Cerebellar cortex (tissue), 1 donor: ENCODE results near the gene G2E3.
A peak's percentile ranks its signal among the peaks of the same experiment; 100 is the strongest.
"Not testable (repeated sequence)": the region's sequence is repeated elsewhere in the genome, so short reads cannot be mapped to it uniquely, and the experiment has no call there.

Experiments used
- DNase-seq: peaks from one replicate; pipeline ENCODE4 v3.0.0-alpha.2; 2015; ENCODE audit warnings: low spot score

Gene G2E3

GRCh38 chr14:30559638-30560091 is 707 bp downstream of the G2E3 start:
- DNase-seq, result peak; percentile 28

GRCh38 chr14:30560581-30560980 is 1.6 kb downstream of the G2E3 start:
- no peak for DNase-seq

DNA sequence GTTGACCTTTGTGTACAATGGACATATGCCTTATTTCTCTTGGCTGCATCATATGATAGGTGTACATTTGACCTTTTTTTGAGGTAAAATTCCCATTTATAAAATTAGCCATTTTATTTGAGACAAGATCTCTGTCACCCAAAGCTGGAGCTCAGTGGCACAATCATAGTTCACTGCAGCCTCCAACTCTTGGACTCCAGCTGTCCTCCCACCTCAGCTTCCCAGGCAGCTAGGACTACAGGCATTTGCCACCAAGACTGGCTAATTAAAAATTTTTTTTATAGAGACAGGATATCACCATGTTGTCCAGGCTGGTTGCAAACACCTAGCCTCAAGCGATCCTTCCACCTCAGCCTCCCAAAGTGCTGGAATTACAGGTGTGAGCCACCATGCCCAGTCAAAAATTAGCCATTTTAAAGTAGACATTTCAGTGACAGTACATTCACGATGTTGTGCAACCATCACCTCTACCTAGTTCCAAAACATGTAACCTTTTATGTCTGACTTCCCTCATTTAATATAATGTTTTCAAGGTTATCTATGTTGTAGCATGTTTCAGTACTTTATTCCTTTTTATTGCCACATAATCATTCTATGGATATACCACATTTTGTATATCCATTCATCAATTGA is 5.4 kb downstream of the G2E3 start:
- no peak for DNase-seq

GRCh38 chr14:30564868-30565248 is 5.9 kb downstream of the G2E3 start:
- no peak for DNase-seq

GRCh38 chr14:30569216-30569902 is 10.4 kb downstream of the G2E3 start:
- no peak for DNase-seq

DNA sequence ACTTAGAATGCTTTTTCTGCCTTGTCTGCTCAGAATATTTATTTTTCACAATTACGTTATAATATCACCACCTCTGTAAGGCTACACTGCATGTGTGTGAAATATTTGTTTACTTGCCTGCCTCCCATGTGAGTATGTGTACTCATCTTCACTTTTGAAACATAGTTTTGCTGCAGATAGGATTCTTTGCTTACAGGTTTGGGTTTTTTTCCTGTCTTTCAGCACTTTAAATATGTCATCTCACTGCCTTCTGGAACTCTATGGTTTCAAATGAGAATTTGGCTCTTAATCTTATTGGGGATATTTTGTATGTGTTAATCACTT is 10.9 kb downstream of the G2E3 start:
- no peak for DNase-seq

- DNase-seq, result no peak
Measured at GRCh38 chr14:30572237-30572636, 13.3 kb downstream of the G2E3 start.

DNA sequence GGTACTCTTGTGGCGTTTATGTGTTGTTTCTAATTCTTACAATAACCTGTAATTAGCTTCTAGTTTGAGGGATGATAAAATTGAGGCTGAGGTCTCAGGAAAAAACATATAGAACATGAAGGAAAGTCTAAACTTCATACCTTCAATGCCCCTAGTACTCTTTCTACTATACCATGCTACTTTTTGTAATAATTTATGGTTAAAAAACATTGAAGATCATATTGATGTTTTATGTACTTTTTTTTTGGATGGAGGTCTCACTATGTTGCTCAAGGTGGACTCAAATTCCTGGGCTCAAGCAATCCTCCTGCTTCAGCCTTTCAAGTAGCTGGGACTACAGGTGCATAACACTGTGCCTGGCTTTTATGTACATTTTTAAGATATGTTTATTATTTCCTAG is 13.8 kb downstream of the G2E3 start:
- DNase-seq, result no peak

DNA sequence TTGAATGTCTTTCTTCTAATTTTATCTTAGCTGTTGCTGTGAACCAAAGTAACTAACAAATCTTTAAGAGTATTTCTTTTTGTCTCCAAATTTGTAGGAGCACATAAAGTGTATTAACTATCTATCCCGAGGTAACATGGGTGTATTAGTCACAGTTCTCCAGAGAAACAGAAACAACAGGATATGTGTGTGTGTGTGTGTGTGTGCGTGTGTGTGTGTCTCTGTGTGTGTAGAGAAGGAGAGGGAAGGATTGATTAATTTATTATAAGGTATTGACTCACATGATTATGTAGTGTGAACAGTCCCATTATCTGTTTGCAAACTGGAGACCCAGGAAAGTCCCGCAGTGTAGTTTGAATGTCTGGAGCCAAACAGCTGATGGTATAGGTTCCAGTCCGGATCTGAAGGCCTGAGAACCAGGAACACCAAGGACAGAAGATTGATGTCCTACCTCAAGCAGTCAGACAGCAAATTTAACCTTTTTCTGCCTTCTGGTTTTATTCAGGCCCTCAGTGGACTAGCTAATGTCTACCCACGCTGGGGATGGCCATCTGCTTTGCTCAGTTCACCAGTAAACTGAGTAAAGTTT is 14.4 kb downstream of the G2E3 start:
- DNase-seq, result no peak

GRCh38 chr14:30573966-30574365 is 15.0 kb downstream of the G2E3 start:
- DNase-seq, result no peak

GRCh38 chr14:30574777-30575176 is 15.8 kb downstream of the G2E3 start:
- not testable (repeated sequence) for DNase-seq

DNA sequence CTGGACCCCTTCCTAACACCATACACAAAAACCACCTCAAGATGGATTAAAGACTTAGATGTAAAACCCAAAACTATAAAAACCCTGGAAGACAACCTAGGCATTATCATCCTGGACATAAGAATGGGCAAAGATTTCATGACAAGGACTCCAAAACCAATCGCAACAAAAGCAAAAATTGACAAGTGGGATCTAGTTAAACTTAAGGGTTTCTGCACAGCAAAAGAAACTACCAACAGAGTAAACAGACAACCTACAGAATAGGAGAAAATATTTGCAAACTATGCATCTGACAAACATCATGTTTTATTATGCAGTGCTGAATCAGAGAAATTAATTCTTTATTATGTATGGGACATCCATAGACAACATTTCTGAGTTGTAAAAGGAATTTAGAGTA is 17.4 kb downstream of the G2E3 start:
- not testable (repeated sequence) for DNase-seq

GRCh38 chr14:30580616-30581282 is 21.8 kb downstream of the G2E3 start:
- DNase-seq, result peak; percentile 31

- no peak for DNase-seq
Measured at GRCh38 chr14:30581283-30581625, 22.3 kb downstream of the G2E3 start.

- no peak for DNase-seq
Measured at GRCh38 chr14:30582376-30582775, 23.4 kb downstream of the G2E3 start.

DNA sequence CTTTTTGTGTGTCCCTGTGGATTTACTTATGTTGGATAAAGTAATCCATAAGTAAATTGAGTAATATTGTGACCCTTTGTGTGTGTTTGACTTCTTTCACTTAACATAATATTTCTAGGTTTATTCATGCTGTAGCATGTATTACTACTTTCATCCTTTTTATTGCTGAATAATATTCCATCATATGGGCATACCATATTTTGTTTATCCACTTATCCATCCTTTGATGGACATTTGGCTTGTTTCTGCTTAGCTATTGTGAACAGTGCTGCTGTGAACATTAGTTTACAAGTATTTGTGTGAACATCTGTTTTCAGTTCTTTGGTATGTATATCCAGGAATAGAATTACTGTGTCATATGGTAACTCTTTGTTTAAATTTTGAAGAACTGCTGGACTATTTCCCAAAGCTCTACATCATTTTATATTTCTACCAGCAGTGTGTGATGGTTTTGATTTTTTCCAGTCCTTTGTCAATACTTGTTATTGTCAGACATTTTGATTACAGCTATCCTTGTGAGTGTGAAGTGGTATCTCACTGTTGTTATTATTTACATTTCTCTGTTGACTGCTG is 25.2 kb downstream of the G2E3 start:
- no peak for DNase-seq

DNA sequence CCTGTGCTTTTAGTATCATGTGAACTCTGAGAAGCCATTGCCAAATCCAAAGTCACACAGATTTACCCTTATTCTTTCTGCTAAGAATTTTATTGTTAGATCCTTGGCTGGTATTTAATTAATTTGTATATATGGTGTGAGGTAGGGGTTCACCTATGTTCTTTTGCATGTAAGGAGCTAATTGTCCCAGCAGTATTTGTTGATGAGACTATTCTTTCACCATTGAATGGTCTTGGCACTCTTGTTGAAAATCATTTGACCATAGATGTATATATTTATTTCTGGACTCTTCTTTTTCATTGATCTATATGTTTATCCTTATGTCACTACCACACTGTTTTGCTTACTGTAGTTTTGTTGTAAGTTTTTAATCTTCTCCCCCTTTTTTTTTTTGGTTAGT is 26.2 kb downstream of the G2E3 start:
- no peak for DNase-seq

- DNase-seq, result no peak
Measured at GRCh38 chr14:30587141-30587540, 28.2 kb downstream of the G2E3 start.

- DNase-seq, result no peak
Measured at GRCh38 chr14:30588873-30589272, 29.9 kb downstream of the G2E3 start.

DNA sequence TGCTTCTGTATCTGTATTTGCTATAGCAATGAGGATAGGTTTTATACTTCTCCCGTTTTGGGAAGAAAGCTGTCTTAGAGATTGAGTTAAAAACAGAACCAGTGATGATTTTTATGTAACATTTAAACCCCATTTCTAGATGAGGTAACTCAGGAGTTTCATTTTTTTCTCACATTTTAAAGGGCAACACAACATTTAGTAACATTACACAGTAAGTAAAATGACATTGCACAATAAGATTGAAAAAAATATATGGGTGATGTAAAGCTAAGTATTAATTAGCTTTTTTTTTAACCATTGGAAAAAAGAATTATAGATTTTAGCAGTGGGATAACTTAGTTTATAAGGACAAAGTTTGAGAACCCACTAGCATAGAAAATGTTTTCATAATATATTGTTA is 38.0 kb downstream of the G2E3 start:
- no peak for DNase-seq

GRCh38 chr14:30597504-30597903 is 38.5 kb downstream of the G2E3 start:
- DNase-seq, result no peak

GRCh38 chr14:30600922-30601918 is 42.3 kb downstream of the G2E3 start:
- DNase-seq, result no peak
